Measurements from ENCODE around the gene CCDC187.

CCDC187 gene

GRCh38 chr9:136311051-136312008 is 7.4 kb upstream of the CCDC187 start:
- DNase-seq (ENCODE audit: low read depth, low spot score) = no peak

GRCh38 chr9:136310273-136311030 is 6.6 kb upstream of the CCDC187 start:
- DNase-seq (ENCODE audit: low read depth, low spot score) = no peak

GRCh38 chr9:136309806-136310220 is 5.9 kb upstream of the CCDC187 start:
- DNase-seq (ENCODE audit: low read depth, low spot score) = no peak

- DNase-seq (ENCODE audit: low read depth, low spot score) = no peak
These were observed 5.4 kb upstream of the CCDC187 start for GRCh38 chr9:136309101-136309801.

GRCh38 chr9:136308702-136309053 is 4.8 kb upstream of the CCDC187 start:
- no peak for DNase-seq (ENCODE audit: low read depth, low spot score)

- DNase-seq (ENCODE audit: low read depth, low spot score) = no peak
These were observed 4.3 kb upstream of the CCDC187 start for GRCh38 chr9:136308006-136308701.

- DNase-seq (ENCODE audit: low read depth, low spot score) = no peak
These were observed 3.4 kb upstream of the CCDC187 start for GRCh38 chr9:136307215-136307750.

- no peak for DNase-seq (ENCODE audit: low read depth, low spot score)
These were observed 2.6 kb upstream of the CCDC187 start for GRCh38 chr9:136306211-136307208.

GRCh38 chr9:136305804-136306203 is 1.9 kb upstream of the CCDC187 start:
- no peak for DNase-seq (ENCODE audit: low read depth, low spot score)

- no peak for DNase-seq (ENCODE audit: low read depth, low spot score)
These were observed 1.1 kb upstream of the CCDC187 start for GRCh38 chr9:136304981-136305380.

- no peak for DNase-seq (ENCODE audit: low read depth, low spot score)
These were observed 562 bp upstream of the CCDC187 start for GRCh38 chr9:136304456-136304855.

- DNase-seq (ENCODE audit: low read depth, low spot score) = no peak
These were observed 649 bp downstream of the CCDC187 start for GRCh38 chr9:136303066-136303824.

- no peak for DNase-seq (ENCODE audit: low read depth, low spot score)
These were observed 1.4 kb downstream of the CCDC187 start for GRCh38 chr9:136302527-136302926.

- no peak for DNase-seq (ENCODE audit: low read depth, low spot score)
These were observed 3.0 kb downstream of the CCDC187 start for GRCh38 chr9:136300866-136301265.

- DNase-seq (ENCODE audit: low read depth, low spot score) = no peak
These were observed 3.8 kb downstream of the CCDC187 start for GRCh38 chr9:136300016-136300545.

- DNase-seq (ENCODE audit: low read depth, low spot score) = no peak
These were observed 4.4 kb downstream of the CCDC187 start for GRCh38 chr9:136299541-136299940.

GRCh38 chr9:136299116-136299515 is 4.8 kb downstream of the CCDC187 start:
- no peak for DNase-seq (ENCODE audit: low read depth, low spot score)

- DNase-seq (ENCODE audit: low read depth, low spot score) = no peak
These were observed 5.8 kb downstream of the CCDC187 start for GRCh38 chr9:136297766-136298735.

All from brain pericyte (primary cell).